Prostate gland (tissue), 2 donors: ENCODE data around the gene HERPUD1. TPM values are rescaled to one million over a fixed set of nuclear protein-coding genes. Genes with fewer than 3 reads are reported as not detected.

Experiments
- DNase-seq: peaks from one replicate; pipeline ENCODE4 v3.0.0-alpha.2; 2019; ENCODE audit warnings: low spot score
- H3K27ac ChIP-seq, 2 donors: fragments of 200-600 bp; sonication (generic); 2 replicates each; pipeline ENCODE4 v1.5.1; 2017 to 2019
- H3K27me3 ChIP-seq: fragments of 200-600 bp; sonication (generic); replicated peaks from 2 replicates; pipeline ENCODE4 v1.5.1; 2019; ENCODE audit not compliant: insufficient read depth
- H3K36me3 ChIP-seq, 2 donors: fragments of 200-600 bp; sonication (generic); 1 replicate in 1 of 2; 2 replicates in 1 of 2; pipeline versions ENCODE4 v1.5.1 to v1.8.1; 2017 to 2019
- H3K4me1 ChIP-seq: fragments of 200-600 bp; sonication (generic); replicated peaks from 2 replicates; pipeline ENCODE4 v1.5.1; 2019
- H3K4me3 ChIP-seq, 2 donors: fragments of 200-600 bp; sonication (generic); 2 replicates each; pipeline ENCODE4 v1.5.1; 2017 to 2019
- H3K9me3 ChIP-seq: fragments of 200-600 bp; sonication (generic); 2 replicates; pipeline ENCODE4 v1.5.1; 2017
- CTCF ChIP-seq, 4 experiments: fragments of 200-600 bp in 2 of 4; fragments of 450-650 bp in 2 of 4; sonication (generic) in 2 of 4; IDR thresholded peaks; 1 replicate in 3 of 4; 2 replicates in 1 of 4; pipeline ENCODE4 v1.5.1; 2016 to 2019; ENCODE audit warnings: antibody characterized with exemption in 4 of 4, mild to moderate bottlenecking in 2 of 4, moderate library complexity in 2 of 4
- POLR2A ChIP-seq: fragments of 450-650 bp; IDR thresholded peaks from one replicate; pipeline ENCODE4 v1.6.1; 2016; ENCODE audit warnings: antibody characterized with exemption, mild to moderate bottlenecking
- POLR2AphosphoS5 ChIP-seq: sonication (generic); formaldehyde crosslinking; IDR thresholded peaks from one replicate; pipeline ENCODE4 v1.6.1; 2017; ENCODE audit warnings: antibody characterized with exemption
- WGBS: methylation state at CpG from one replicate; pipeline ENCODE4 v1.1.5; 2018; 5-methylcytosine and 5-hydroxymethylcytosine counted together
- intact Hi-C: fragments of 100-400 bp; cut with DNase I; formaldehyde crosslinking; loops from one replicate; pipeline ENCODE4 v1.14.2; 2022
- total RNA-seq, 2 donors: library from RNA; depleted of rRNA; stranded (reverse); fragments of >200 nt; gene quantifications; one replicate each; pipeline ENCODE4 v1.1.0, GENCODE V29; 2016

Gene HERPUD1
- total RNA-seq, 2 donors from 2014 or later = 365 to 952 TPM

DNA sequence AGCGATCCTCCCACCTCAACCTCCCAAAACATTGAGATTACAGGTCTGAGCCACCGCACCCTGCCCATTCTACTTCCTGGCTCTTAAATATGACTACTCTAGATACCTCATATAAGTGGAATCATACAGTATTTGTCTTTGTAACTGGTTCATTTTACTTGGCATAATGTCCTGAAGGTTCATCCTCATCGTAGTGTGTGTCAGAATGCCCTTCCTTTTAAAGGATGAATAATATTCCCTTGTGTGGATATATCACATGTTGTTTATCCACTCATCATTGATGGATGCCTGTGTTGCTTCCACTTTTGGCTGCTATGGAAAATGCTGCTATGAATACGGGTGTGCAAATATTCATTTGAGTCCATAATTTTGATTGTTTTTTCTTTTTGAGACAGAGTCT is 24.1 kb downstream of the HERPUD1 start:
- Histone ChIP-seq H3K4me1 (no peaks in the 10 kb centered on the region), H3K4me3 (no peak overlapping the region), H3K9me3 (no peaks in the 10 kb centered on the region), H3K27ac (no peak overlapping the region), H3K27me3 (no peaks in the 10 kb centered on the region), H3K36me3 (no peaks in the 10 kb centered on the region)
- no peak for TF ChIP-seq POLR2A
- intact Hi-C loops = no loop called here
- WGBS = 91% methylated on average over 4 of the region's 4 CpGs
- no peak for DNase-seq

GRCh38 chr16:56956756-56957155 is 24.8 kb downstream of the HERPUD1 start:
- Histone ChIP-seq H3K27me3 (no peaks in the 10 kb centered on the region), H3K4me3 (no peak overlapping the region), H3K9me3 (no peaks in the 10 kb centered on the region), H3K4me1 (no peaks in the 10 kb centered on the region), H3K36me3 (no peaks in the 10 kb centered on the region), H3K27ac (no peak overlapping the region)
- no peak for DNase-seq
- 51% methylated on average over 4 of the region's 4 CpGs for WGBS
- intact Hi-C loops = no loop called here
- no peak for TF ChIP-seq CTCF (IDR thresholded peaks at IDR 0.05)
- TF ChIP-seq POLR2A = no peak
- no peak for TF ChIP-seq POLR2AphosphoS5

- 85% methylated on average over 13 of the region's 13 CpGs for WGBS
- Histone ChIP-seq H3K27ac (no peak overlapping the region), H3K4me3 (no peak overlapping the region), H3K4me1 (no peaks in the 10 kb centered on the region), H3K9me3 (no peaks in the 10 kb centered on the region), H3K36me3 (no peaks in the 10 kb centered on the region), H3K27me3 (no peaks in the 10 kb centered on the region)
- intact Hi-C loops = no loop called here
- DNase-seq = no peak
- TF ChIP-seq POLR2AphosphoS5 (no peak), POLR2A (no peak), CTCF (IDR thresholded peaks at IDR 0.05) (no peak)
Measured at GRCh38 chr16:56960681-56961281, 28.8 kb downstream of the HERPUD1 start.

DNA sequence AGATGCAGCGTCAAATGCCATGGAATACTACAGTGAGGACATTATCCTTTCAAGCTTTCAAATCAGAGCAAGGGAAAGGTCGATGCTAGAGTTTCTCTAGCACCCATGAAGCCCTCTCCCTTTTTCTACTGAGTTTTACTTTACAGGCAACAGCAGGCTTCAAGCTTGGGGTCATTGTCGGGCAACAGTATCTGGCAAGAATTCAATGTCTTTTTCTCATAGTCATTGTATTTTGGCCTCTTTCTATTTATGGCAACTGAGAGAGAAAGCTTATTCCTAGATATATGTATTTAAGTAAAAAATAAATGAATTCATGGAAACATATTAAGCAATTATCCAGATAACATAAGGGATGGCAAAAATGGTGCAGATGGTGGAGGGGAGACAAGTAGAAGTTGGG is 29.4 kb downstream of the HERPUD1 start:
- TF ChIP-seq CTCF (IDR thresholded peaks at IDR 0.05) (no peak), POLR2AphosphoS5 (no peak), POLR2A (no peak)
- 77% methylated on average over 3 of the region's 3 CpGs for WGBS
- H3K36me3 ChIP-seq = no peaks in the 10 kb centered on the region
- no peak overlapping the region for H3K4me3 ChIP-seq
- intact Hi-C loops = no loop called here
- H3K9me3 ChIP-seq = no peaks in the 10 kb centered on the region
- no peaks in the 10 kb centered on the region for H3K27me3 ChIP-seq
- no peak overlapping the region for H3K27ac ChIP-seq
- no peaks in the 10 kb centered on the region for H3K4me1 ChIP-seq
- no peak for DNase-seq

DNA sequence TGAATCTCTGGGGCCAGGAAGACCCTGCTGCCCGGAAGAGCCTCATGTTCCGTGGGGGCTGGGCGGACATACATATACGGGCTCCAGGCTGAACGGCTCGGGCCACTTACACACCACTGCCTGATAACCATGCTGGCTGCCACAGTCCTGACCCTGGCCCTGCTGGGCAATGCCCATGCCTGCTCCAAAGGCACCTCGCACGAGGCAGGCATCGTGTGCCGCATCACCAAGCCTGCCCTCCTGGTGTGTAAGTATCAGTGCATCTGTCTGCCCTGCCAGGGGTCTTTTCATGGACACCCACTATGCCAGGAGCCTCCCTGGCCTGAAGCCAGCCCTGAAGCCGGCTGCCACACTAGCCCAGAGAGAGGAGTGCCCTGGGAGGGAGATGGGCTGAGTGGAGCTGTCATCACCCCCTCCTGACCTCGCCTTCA is 29.9 kb downstream of the HERPUD1 start, which contains the start of gene CETP:
Gene CETP, plus strand, starts transcription at position 100 of the 431 bp plus-strand sequence. Its CDS starts 30 bp downstream, at position 130.
- intact Hi-C loops = no loop called here
- Histone ChIP-seq H3K4me3 (no peak within 1 kb of the TSS), H3K36me3 (no peaks in the 10 kb centered on the region), H3K9me3 (no peaks in the 10 kb centered on the region), H3K27ac (no peak within 1 kb of the TSS), H3K4me1 (no peaks in the 10 kb centered on the region), H3K27me3 (no peaks in the 10 kb centered on the region)
- no peak for DNase-seq
- WGBS = 81% methylated on average over 12 of the region's 12 CpGs
- TF ChIP-seq POLR2A = no peak
- TF ChIP-seq POLR2AphosphoS5 = no peak
- TF ChIP-seq CTCF (IDR thresholded peaks at IDR 0.05) = no peak
